Retinal pigment epithelial cell (primary cell): ENCODE results near the gene FASN.
"Not testable (repeated sequence)": the region's sequence is repeated elsewhere in the genome, so short reads cannot be mapped to it uniquely, and the experiment has no call there.

Source experiments
- DNase-seq: peaks from one replicate; pipeline ENCODE4 v3.0.0-alpha.2; 2010; ENCODE audit warnings: low read depth
- H3K4me3 ChIP-seq: 2 replicates; pipeline ENCODE4 v1.5.1; 2011; ENCODE audit warnings: mild to moderate bottlenecking, low read length, control low read depth, moderate library complexity
- TF ChIP-seq, protein P1 (sequence below): conservative IDR thresholded peaks from 2 replicates; pipeline ENCODE4 v1.5.1; 2011; ENCODE audit warnings: low read depth, low read length, control low read depth, inconsistent platforms

Gene FASN

DNA sequence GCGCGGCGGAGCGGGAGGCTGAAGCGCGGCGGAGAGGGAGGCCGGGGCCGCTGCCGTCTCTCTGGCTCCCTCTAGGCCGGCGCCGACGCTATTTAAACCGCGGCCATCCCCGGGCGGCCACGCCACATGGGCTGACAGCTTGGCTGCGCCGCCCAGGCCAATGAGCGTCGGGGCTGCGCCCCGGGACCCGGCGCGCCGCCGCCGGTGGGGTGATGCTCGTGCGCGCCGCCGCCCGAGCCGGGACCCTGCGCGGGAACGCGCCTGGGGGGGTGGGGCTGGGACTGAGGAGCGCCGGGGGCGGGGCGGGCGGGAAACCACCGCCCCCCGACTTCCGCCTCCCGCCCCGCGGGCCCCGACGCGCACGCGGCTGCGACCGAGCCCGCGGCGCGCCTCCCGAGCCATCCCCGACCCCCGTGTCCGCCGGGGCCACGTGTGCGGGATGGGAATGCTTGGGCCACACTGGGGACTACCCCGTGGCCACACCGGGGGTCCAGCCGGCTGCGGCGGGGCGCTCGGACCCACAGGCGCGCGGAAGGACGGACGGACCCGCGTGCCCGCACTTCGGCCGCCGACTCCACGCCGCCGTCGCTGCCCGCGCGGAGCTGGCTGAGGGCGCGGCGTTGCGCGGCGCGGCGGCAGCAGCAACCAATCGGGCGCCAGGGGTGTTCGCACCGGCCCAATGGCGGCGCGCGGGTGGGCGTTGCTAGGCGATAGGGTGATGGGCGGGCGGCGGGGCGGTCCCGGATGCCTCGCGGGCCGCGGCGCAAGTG, at the start of gene FASN:
Gene FASN (minus strand): TSS at position 68 of the 770 bp plus-strand sequence. CDS start 1,791 bp downstream, outside the sequence.
- TF ChIP-seq, protein P1, sequence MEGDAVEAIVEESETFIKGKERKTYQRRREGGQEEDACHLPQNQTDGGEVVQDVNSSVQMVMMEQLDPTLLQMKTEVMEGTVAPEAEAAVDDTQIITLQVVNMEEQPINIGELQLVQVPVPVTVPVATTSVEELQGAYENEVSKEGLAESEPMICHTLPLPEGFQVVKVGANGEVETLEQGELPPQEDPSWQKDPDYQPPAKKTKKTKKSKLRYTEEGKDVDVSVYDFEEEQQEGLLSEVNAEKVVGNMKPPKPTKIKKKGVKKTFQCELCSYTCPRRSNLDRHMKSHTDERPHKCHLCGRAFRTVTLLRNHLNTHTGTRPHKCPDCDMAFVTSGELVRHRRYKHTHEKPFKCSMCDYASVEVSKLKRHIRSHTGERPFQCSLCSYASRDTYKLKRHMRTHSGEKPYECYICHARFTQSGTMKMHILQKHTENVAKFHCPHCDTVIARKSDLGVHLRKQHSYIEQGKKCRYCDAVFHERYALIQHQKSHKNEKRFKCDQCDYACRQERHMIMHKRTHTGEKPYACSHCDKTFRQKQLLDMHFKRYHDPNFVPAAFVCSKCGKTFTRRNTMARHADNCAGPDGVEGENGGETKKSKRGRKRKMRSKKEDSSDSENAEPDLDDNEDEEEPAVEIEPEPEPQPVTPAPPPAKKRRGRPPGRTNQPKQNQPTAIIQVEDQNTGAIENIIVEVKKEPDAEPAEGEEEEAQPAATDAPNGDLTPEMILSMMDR: peak; percentile 42
- H3K4me3 ChIP-seq: peak within 1 kb of the TSS; percentile 74
- peak; percentile 75 for DNase-seq

DNA sequence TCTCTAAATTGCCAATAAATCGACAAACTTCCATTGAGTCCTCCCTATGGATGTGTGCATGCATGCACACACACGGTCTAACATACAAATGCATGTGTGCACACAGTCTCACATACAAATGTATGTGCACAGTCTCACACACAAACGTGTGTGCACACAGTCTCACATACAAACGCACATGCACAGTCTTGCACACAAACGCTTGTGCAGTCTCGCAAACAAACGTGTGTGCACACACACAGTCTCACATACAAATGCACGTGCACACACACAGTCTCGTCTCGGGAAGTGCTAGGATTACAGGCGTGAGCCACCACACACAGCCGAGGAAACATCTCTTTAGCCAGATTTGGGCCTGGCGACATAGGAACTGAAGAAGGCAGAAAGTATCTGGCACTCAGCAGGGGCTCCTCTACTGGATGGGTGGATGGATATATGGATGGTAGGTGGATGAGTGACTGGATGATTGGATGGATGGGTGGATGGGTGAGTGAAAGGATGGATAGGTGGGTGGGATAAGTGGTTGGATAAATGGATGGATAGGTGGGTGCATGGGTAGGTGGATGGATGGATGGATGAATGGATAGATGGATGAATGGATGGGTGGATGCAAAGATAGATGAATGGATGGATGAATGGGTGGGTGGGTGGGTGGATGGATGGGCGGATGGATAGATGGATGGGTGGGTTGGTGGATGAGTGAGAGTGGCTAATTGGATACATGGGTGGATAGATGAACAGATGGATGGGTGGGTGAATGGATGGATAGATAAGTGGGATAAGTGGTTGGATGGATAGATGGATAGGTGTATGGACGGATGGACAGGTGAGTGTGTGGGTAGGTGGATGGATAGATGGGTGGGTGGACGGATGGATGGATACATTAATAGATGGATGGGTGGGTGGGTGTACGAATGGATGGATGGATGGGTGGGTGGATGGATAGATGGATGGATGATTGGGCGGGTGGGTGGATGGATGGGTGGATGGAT, 48.9 kb upstream of the FASN start:
- H3K4me3 ChIP-seq: no peak overlapping the region
- TF ChIP-seq, protein P1: no peak
- DNase-seq: no peak

DNA sequence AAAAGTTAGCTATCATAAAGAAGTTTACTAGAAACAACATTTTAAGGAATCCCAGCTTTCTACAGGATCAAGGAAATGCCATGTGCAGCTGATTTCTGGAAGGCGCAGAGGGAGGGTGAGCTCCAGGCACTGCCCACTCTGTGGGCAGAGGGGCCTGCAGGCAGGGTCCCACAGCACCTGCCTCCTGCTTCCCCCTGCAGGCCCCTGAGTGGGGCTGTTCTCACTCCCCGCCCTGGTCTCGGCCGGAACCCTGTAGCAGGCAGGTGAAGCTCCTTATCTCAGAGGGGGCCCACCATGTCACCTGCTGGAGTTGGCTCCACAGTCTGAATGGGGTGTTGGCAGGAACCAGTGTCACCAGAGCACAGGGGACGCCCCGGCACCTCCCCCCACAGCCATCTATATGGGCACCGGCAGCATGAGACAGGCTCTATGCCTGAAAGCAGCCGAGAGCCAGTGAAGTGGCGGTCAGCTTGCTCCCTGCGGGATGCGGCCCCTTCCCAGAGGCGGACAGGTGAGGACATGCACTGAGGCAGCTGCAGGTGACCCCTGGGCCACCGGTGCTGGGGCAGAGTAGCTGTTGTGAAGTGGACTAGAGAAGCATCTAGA, 47.6 kb upstream of the FASN start:
- H3K4me3 ChIP-seq: no peak overlapping the region
- TF ChIP-seq, protein P1: no peak
- no peak for DNase-seq

DNA sequence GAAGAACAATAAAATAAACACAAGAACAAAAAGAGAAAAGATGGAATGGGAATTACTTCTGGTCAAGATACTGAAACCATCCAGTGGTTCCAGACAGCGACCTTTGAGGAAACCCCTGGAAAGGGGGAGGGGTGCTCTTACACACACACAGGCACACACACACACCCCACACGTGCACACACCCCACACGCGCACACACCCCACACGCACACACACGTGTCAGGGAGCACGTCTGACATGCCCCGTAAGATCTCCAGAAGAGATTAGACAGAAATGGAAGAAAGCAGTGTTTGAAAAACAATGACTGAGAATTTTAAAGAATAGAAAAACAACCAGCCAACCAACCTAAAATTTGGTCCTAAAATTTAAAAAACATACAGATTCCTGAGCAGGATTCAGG, 45.3 kb upstream of the FASN start:
- H3K4me3 ChIP-seq: no peak overlapping the region
- TF ChIP-seq, protein P1: no peak
- DNase-seq: no peak

DNA sequence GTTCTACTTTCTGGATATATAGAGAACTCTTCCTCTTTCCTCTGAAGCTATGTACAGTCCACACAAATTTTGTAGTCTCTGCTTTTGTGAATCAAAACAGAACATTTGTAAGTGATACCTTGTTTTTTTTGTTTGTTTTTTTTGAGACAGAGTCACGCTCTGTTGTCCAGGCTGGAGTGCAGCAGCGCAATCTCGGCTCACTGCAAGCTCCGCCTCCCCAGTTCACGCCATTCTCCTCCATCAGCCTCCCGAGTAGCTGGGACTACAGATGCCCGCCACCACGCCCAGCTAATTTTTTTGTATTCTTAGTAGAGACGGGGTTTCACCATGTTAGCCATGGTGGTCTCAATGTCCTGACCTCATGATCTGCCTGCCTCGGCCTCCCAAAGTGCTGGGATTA, 41.9 kb upstream of the FASN start:
- DNase-seq, H3K4me3 ChIP-seq: not testable (repeated sequence)

DNA sequence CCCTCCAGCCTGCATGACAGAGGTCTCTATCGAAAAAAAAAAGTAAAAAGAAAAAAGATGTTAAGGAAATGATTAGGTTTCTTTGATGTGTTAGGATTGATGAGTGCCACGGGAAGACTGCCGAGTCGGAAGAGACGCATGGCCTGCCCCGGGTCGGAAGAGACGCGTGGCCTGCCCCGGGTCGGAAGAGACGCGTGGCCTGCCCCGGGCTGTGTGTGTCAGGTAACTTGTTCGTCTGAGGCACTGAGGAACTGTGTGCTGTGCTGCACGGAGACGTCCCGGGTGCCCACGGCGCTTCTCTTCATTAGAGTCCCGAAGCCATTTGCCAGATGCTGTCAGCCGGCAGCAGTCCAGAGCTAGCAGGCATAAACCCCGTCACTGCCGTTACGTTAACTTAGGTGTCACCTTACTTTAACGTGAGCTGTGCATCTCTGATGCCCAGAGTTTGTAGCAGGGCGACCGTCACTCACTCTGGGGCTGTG, 40.5 kb upstream of the FASN start:
- no peak overlapping the region for H3K4me3 ChIP-seq
- DNase-seq: no peak
- TF ChIP-seq, protein P1: no peak

DNA sequence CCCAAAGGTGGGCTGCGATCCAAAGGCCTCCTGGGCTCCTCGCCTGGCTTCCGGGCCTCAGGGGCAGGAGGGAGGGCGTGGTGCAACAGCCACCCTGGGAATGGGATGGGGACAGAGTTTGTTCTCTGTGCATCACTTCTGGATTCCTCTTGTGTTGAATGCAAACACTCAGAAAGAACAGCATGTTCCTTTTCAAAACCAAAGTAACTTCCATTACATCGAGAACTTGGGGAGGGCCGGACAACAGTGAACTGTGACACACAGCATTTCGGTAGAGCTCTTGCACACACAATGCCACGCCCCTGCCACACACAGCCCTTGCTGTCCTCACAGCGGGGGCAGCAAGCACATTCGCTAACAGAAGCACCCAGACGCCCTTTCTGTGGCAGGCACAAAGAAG, 36.1 kb upstream of the FASN start:
- TF ChIP-seq, protein P1: no peak
- no peak for DNase-seq
- no peak overlapping the region for H3K4me3 ChIP-seq

DNA sequence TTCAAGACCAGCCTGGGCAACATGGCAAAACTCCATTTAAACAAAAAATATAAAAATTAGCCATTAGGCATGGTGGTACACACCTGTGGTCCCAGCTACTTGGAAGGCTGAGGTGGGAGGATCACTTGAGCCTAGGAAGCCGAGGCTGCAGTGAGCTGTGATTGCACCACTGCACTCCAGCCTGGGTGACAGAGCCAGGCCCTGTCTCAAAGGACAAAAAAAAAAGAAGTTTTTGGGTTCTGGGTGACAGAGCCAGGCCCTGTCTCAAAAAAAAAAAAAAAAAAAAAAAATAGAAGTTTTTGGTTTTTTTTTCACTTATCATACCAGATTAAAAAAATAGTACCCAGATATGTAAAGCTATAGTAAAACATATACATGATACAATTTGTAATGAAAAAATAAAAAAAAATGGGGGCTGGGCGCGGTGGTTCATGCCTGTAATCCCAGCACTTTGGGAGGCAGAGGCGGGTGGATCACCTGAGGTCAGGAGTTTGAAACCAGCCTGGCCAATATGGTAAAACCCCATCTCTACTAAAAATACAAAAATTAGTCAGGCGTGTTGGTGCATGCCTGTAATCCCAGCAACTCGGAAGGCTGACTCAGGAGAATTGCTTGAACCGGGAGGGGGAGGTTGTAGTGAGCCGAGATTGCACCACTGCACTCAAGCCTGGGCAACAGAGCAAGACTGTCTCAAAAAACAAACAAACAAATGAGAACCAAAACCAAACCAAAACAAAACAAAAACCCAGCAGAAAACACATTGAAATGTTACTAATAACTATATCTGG, 35.3 kb upstream of the FASN start:
- not testable (repeated sequence) for H3K4me3 ChIP-seq
- DNase-seq: peak; percentile 2
